ENCODE measurements around the gene DPP10. TPM values are rescaled to one million over a fixed set of nuclear protein-coding genes. Genes with fewer than 3 reads are reported as not detected.

Gene DPP10
- total and polyA plus RNA-seq, 2 of the 13 experiments (the other 11 are each of a cell fraction or from before 2014, with no cell fraction given) = 0.95 to 1.7 TPM

DNA sequence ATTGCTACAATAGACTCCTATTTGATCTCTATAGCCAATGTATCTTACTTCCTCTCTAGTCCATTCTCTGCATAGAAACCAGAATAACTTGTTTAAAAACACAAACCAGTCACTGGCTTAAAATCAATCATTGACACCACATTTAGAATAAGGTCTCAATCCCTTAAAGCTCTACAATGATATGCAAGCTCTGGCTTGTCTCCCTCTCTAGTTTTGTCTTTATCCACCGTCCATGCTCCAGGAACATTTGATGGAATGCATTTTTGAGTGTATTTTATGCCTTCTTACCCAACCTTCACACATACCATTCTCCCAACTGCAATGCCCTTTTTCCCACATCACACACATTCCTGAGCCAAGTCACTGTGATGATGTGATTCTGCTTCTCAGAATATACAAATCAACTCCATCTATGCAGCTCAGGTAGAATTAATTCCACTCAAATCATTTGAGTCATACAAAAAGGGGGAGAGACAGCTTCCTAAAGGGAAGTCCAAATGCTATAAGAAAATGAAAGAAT, 1107.2 kb downstream of the DPP10 start:
- POLR2A ChIA-PET = no interaction called here
- Histone ChIP-seq H3K27me3 (ENCODE audit: control insufficient read depth in 1 of 2, insufficient read depth in 2 of 2, low read length in 2 of 2) (no peaks in the 10 kb centered on the region), H3K9me3 (ENCODE audit: low read length) (peaks cover 94% of the 10 kb centered on the region), H3K36me3 (replicated peaks in 1 of 2; ENCODE audit: control insufficient read depth in 1 of 2, insufficient read depth in 2 of 2, low read length in 2 of 2) (no peaks in the 10 kb centered on the region), H3K4me3 (replicated peaks in 1 of 3; ENCODE audit: insufficient read depth in 1 of 3, low read depth in 2 of 3, low read length in 3 of 3) (no peak overlapping the region), H3K4me2 (ENCODE audit: low read depth, low read length) (no peak overlapping the region), H2AFZ (ENCODE audit: low read length) (no peak overlapping the region), H4K20me1 (ENCODE audit: insufficient read depth, low read length) (no peaks in the 10 kb centered on the region), H3K79me2 (ENCODE audit: insufficient read depth, low read length) (no peaks in the 10 kb centered on the region), H3K9ac (ENCODE audit: insufficient read depth, low read depth, low read length) (no peak overlapping the region), H3K4me1 (ENCODE audit: insufficient read depth, low read length) (no peaks in the 10 kb centered on the region), H3K27ac (ENCODE audit: extremely low read length, insufficient read depth, low read length) (no peak overlapping the region)
- no peak for TF ChIP-seq PBX3 (CRISPR knock-in tag; IDR thresholded peaks at IDR 0.05; ENCODE audit: borderline replicate concordance)
- ATAC-seq (no peak), FAIRE-seq (no peak), DNase-seq (ENCODE audit: low spot score) (no peak)
- CTCF ChIA-PET (ENCODE audit: low intra/inter-chr PET ratio, low total read pairs) = no interaction called here
- intact Hi-C loops (cut with micrococcal nuclease; ENCODE audit: unreplicated experiment) = no loop called here
- BruUV-seq (replicated peaks) = no TSS peak
- WGBS (ENCODE audit: low lambda C conversion rate) = 6% methylated on average over 1 of the region's 1 CpG
- in situ Hi-C loops (cut with HindIII; ENCODE audit: extremely low pct_ligation_motif_present, low pct_unique_long_range_greater_than_20kb) = no loop called here

DNA sequence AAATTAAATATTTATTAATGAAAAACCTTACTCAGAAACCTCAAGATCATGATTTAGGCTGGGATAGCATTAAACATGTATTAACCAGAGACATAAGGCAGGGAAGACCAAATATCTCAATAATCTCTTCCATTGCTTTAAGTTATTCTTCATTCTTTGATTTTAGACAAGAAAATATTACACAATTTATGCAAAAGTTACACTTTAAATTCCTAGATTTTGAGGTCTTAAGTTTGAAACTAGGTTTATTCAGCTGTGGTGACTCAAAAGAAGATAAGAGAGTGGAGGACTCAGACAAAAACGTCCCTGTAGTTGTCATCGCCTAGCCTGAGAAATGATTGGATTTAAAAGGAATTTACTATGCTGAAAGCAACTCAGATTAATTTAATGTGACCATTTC, 1110.3 kb downstream of the DPP10 start:
- H3K9me3 ChIP-seq (ENCODE audit: low read length) = peaks cover 94% of the 10 kb centered on the region
- no TSS peak for BruUV-seq (replicated peaks)
- no peak overlapping the region for H3K9ac ChIP-seq (ENCODE audit: insufficient read depth, low read depth, low read length)
- in situ Hi-C loops (cut with HindIII; ENCODE audit: extremely low pct_ligation_motif_present, low pct_unique_long_range_greater_than_20kb) (no loop called here), intact Hi-C loops (cut with micrococcal nuclease; ENCODE audit: unreplicated experiment) (no loop called here)
- FAIRE-seq (no peak), ATAC-seq (no peak), DNase-seq (ENCODE audit: low spot score) (no peak)
- WGBS (ENCODE audit: low lambda C conversion rate) = 41% methylated on average over 2 of the region's 2 CpGs
- H3K36me3 ChIP-seq (replicated peaks in 1 of 2; ENCODE audit: control insufficient read depth in 1 of 2, insufficient read depth in 2 of 2, low read length in 2 of 2) = no peaks in the 10 kb centered on the region
- H3K4me1 ChIP-seq (ENCODE audit: insufficient read depth, low read length) = no peaks in the 10 kb centered on the region
- no peak overlapping the region for H3K4me3 ChIP-seq (replicated peaks in 1 of 3; ENCODE audit: insufficient read depth in 1 of 3, low read depth in 2 of 3, low read length in 3 of 3)
- no peaks in the 10 kb centered on the region for H3K79me2 ChIP-seq (ENCODE audit: insufficient read depth, low read length)
- no peak overlapping the region for H3K4me2 ChIP-seq (ENCODE audit: low read depth, low read length)
- no peak overlapping the region for H2AFZ ChIP-seq (ENCODE audit: low read length)
- POLR2A ChIA-PET = no interaction called here
- no peak overlapping the region for H3K27ac ChIP-seq (ENCODE audit: extremely low read length, insufficient read depth, low read length)
- CTCF ChIA-PET (ENCODE audit: low intra/inter-chr PET ratio, low total read pairs) = no interaction called here
- H3K27me3 ChIP-seq (ENCODE audit: control insufficient read depth in 1 of 2, insufficient read depth in 2 of 2, low read length in 2 of 2) = no peaks in the 10 kb centered on the region
- no peaks in the 10 kb centered on the region for H4K20me1 ChIP-seq (ENCODE audit: insufficient read depth, low read length)
- TF ChIP-seq XBP1 (CRISPR knock-in tag; IDR thresholded peaks at IDR 0.05) (no peak), GTF2F1 (IDR thresholded peaks at IDR 0.05; ENCODE audit: low read length) (no peak), SSRP1 (CRISPR knock-in tag; IDR thresholded peaks at IDR 0.05) (no peak), ZNF710 (CRISPR knock-in tag; IDR thresholded peaks at IDR 0.05; ENCODE audit: borderline replicate concordance) (no peak), TFE3 (CRISPR knock-in tag; IDR thresholded peaks at IDR 0.05) (no peak), PAWR (CRISPR knock-in tag; IDR thresholded peaks at IDR 0.05; ENCODE audit: borderline replicate concordance) (no peak), TCF7 (IDR thresholded peaks at IDR 0.05; ENCODE audit: low read depth) (no peak), NONO (IDR thresholded peaks at IDR 0.05) (no peak), NONO (CRISPR knock-in tag; conservative IDR thresholded peaks at IDR 0.05) (no peak), ZNF430 (CRISPR knock-in tag; IDR thresholded peaks at IDR 0.05) (no peak), MLLT10 (CRISPR knock-in tag; IDR thresholded peaks at IDR 0.05) (no peak), PHF5A (CRISPR knock-in tag; IDR thresholded peaks at IDR 0.05; ENCODE audit: low read depth, unreplicated experiment) (no peak), ZNF547 (CRISPR knock-in tag; IDR thresholded peaks at IDR 0.05) (no peak), ZNF335 (CRISPR knock-in tag; IDR thresholded peaks at IDR 0.05) (no peak)

Measured in HepG2 (cell line).